K562 (cell line): ENCODE results near the gene FBXO27. TPM values are rescaled to one million over a fixed set of nuclear protein-coding genes. Genes with fewer than 3 reads are reported as not detected.

Experiments
- ARID1B ChIP-seq: fragments of 450-650 bp; IDR thresholded peaks from 2 replicates; pipeline ENCODE4 v1.6.1; 2016; ENCODE audit warnings: antibody characterized with exemption, mild to moderate bottlenecking, inconsistent platforms
- ARID3B ChIP-seq: fragments of 250-450 bp; sonication (Bioruptor Pico); IDR thresholded peaks from 2 replicates; pipeline ENCODE4 v1.4.0; 2020; ENCODE audit warnings: borderline replicate concordance
- BRD9 ChIP-seq: fragments of 450-650 bp; IDR thresholded peaks from 2 replicates; pipeline ENCODE4 v1.6.1; 2018; ENCODE audit warnings: low read depth; ENCODE audit not compliant: partially characterized antibody
- CC2D1A ChIP-seq: fragments of 450-650 bp; IDR thresholded peaks from 2 replicates; pipeline ENCODE4 v1.6.1; 2017; ENCODE audit warnings: mild to moderate bottlenecking
- CHD1 ChIP-seq: fragments of 200-600 bp; sonication (generic); IDR thresholded peaks from one replicate; pipeline ENCODE4 v1.6.1; 2012; ENCODE audit warnings: mild to moderate bottlenecking, moderate library complexity, low read length, inconsistent platforms
- CHD2 ChIP-seq: IDR thresholded peaks from 2 replicates; pipeline ENCODE4 v1.6.1; 2011; ENCODE audit warnings: low read depth, low read length
- CREB1 ChIP-seq, 2 experiments: sonication (generic) in 1 of 2; formaldehyde crosslinking in 1 of 2; IDR thresholded peaks; 2 replicates each; pipeline versions ENCODE4 v1.6.1 to v1.8.0; 2012 to 2022; ENCODE audit warnings: inconsistent platforms in 1 of 2, mild to moderate bottlenecking in 1 of 2, missing genetic modification reagents in 1 of 2, moderate library complexity in 1 of 2
- ELK3 ChIP-seq: fragments of 450-650 bp; formaldehyde crosslinking; IDR thresholded peaks from 2 replicates; pipeline ENCODE4 v1.4.0; 2020; ENCODE audit warnings: mild to moderate bottlenecking
- ETS2 ChIP-seq: IDR thresholded peaks from 2 replicates; pipeline ENCODE4 v1.6.1; 2016; ENCODE audit warnings: borderline replicate concordance, missing genetic modification characterization, mild to moderate bottlenecking, moderate library complexity, missing compliant biosample characterization; ENCODE audit not compliant: poor library complexity, severe bottlenecking
- FOXM1 ChIP-seq, 2 experiments: fragments of 450-650 bp in 1 of 2; sonication (generic) in 1 of 2; formaldehyde crosslinking in 1 of 2; IDR thresholded peaks; 2 replicates each; pipeline versions ENCODE4 v1.6.1 to v1.9.0; 2017 to 2022; ENCODE audit warnings: low read depth in 2 of 2, mild to moderate bottlenecking in 2 of 2, missing genetic modification reagents in 1 of 2, moderate library complexity in 1 of 2
- GATA2 ChIP-seq: sonication (generic); formaldehyde crosslinking; IDR thresholded peaks from 2 replicates; pipeline ENCODE4 v1.4.0; 2020; ENCODE audit warnings: mild to moderate bottlenecking, missing genetic modification reagents
- KLF1 ChIP-seq: fragments of 450-650 bp; IDR thresholded peaks from 2 replicates; pipeline ENCODE4 v1.6.1; 2016; ENCODE audit warnings: missing genetic modification characterization, missing compliant biosample characterization
- LARP7 ChIP-seq: fragments of 450-650 bp; IDR thresholded peaks from 2 replicates; pipeline ENCODE4 v1.6.1; 2016
- MED1 ChIP-seq: sonication (generic); formaldehyde crosslinking; IDR thresholded peaks from 2 replicates; pipeline ENCODE4 v1.8.1; 2023; ENCODE audit warnings: missing genetic modification reagents, borderline replicate concordance
- MTA3 ChIP-seq: fragments of 450-650 bp; formaldehyde crosslinking; IDR thresholded peaks from 2 replicates; pipeline ENCODE4 v1.6.1; 2017; ENCODE audit warnings: mild to moderate bottlenecking, borderline replicate concordance
- RBBP5 ChIP-seq: fragments of 200-600 bp; sonication (generic); IDR thresholded peaks from 2 replicates; pipeline ENCODE4 v1.6.1; 2012; ENCODE audit warnings: borderline replicate concordance, mild to moderate bottlenecking, low read length, control low read depth, inconsistent platforms; ENCODE audit not compliant: insufficient read depth, poor library complexity, severe bottlenecking
- TAF9B ChIP-seq: fragments of 450-650 bp; IDR thresholded peaks from 2 replicates; pipeline ENCODE4 v1.6.1; 2018; ENCODE audit warnings: mild to moderate bottlenecking; ENCODE audit not compliant: partially characterized antibody
- TAL1 ChIP-seq: fragments of 450-650 bp; IDR thresholded peaks from 2 replicates; pipeline ENCODE4 v1.6.1; 2016; ENCODE audit warnings: mild to moderate bottlenecking
- TEAD4 ChIP-seq, 2 experiments: sonication (generic) in 1 of 2; formaldehyde crosslinking in 1 of 2; IDR thresholded peaks; 2 replicates each; pipeline versions ENCODE4 v1.6.1 to v1.8.0; 2012 to 2022; ENCODE audit warnings: borderline replicate concordance in 1 of 2, inconsistent platforms in 1 of 2, low read length in 1 of 2, mild to moderate bottlenecking in 1 of 2, missing genetic modification reagents in 1 of 2
- ZBTB43 ChIP-seq: sonication (generic); formaldehyde crosslinking; IDR thresholded peaks from 2 replicates; pipeline ENCODE4 v1.8.0; 2023; ENCODE audit warnings: mild to moderate bottlenecking, missing genetic modification reagents
- ZKSCAN8 ChIP-seq: fragments of 200-800 bp; sonication (Bioruptor generic); IDR thresholded peaks from 2 replicates; pipeline ENCODE4 v1.6.1; 2016; ENCODE audit warnings: missing genetic modification characterization, missing compliant biosample characterization
- ZNF395 ChIP-seq: fragments of 200-800 bp; sonication (Bioruptor generic); IDR thresholded peaks from 2 replicates; pipeline ENCODE4 v1.6.1; 2017; ENCODE audit warnings: missing genetic modification characterization, missing compliant biosample characterization
- ZNF77 ChIP-seq: fragments of 250-450 bp; sonication (Bioruptor Pico); IDR thresholded peaks from 2 replicates; pipeline ENCODE4 v1.5.0; 2020
- polyA plus RNA-seq, 8 experiments: library from polyadenylated mRNA; depleted of rRNA in 4 of 8; stranded (reverse) in 5 of 8; unstranded in 3 of 8; fragments of >200 nt; fragmentation: Nextera tagmentation in 2 of 8; fragmentation: Illumina TruSeq in 1 of 8; extraction: Ambion mirVana in 2 of 8; extraction: Trizol in 1 of 8; gene quantifications; 2 replicates each; pipeline versions ENCODE4 v1.2.1 to v1.2.3, GENCODE V29; 2011 to 2014; ENCODE audit warnings: inconsistent platforms in 1 of 8, missing spikeins in 1 of 8
- total RNA-seq, 7 experiments: library from RNA; depleted of rRNA in 6 of 7; stranded (reverse); fragments of >200 nt in 6 of 7; fragmentation: Illumina TruSeq in 2 of 7; extraction: Trizol in 2 of 7; gene quantifications; 2 replicates each; pipeline versions ENCODE4 v1.2.1 to v1.2.3, GENCODE V29; 2011 to 2021; ENCODE audit warnings: low replicate concordance in 1 of 7

Gene FBXO27
- total and polyA plus RNA-seq, 9 of the 15 experiments (the other 6 are each of a cell fraction or from before 2014, with no cell fraction given): 1.8 to 11.0 (median 6.3) TPM

DNA sequence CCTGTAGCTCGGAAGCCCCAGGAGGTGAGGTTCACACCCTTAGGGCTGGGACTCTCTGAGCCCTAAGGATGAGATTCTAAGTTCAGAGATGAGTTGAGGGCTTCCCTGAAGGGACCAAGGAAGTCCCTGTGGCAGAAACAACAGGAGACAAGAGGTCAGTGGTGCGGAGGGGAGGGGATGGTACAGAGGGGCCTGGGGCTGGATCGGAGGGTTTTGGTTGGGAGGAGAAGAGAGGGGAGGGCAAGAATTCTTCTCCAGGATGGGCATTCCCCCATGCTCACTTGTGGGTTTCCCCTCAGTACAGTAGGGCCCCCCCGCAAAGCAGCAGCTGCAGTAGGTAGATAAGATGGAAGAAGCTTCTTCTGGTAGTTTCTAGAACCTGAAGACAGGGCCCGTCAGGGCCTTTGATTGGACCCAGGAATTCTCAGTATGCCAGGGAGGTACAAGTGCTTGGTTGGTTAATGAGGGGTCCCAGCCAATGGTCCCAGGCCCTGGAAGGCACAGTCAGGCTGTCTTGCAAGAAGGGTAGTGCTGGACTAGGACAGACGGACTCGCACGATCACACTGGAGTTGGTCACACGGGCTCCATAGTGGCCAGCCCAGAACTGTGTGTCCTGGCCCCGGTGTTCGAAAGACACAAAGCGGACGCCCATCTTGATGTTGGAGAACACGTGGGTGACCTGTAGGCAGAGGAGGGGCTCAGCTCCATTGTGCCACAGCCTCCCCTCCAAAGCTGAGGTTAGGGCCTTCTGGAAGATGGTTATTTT lies 7.3 kb downstream of the FBXO27 start (continued):
- TF ChIP-seq TAF9B (no peak), CHD2 (no peak), TAL1 (peak; percentile 79), ZBTB43 (CRISPR knock-in tag) (no peak), ARID1B (peak; percentile 93), MED1 (CRISPR knock-in tag) (no peak), ZKSCAN8 (CRISPR knock-in tag) (no peak), CHD1 (no peak), ARID3B (CRISPR knock-in tag) (no peak), TEAD4 (IDR thresholded peaks at IDR 0.05; ENCODE audit: low read length) (peak; percentile 70), TEAD4 (CRISPR knock-in tag; IDR thresholded peaks at IDR 0.05; ENCODE audit: borderline replicate concordance) (no peak), CC2D1A (no peak; the same call in 1 of the 2 replicates), FOXM1 (IDR thresholded peaks at IDR 0.05; ENCODE audit: low read depth) (0 out of 2 replicates have a peak, but pooled peaks have one; percentile 44), FOXM1 (CRISPR knock-in tag; IDR thresholded peaks at IDR 0.05; ENCODE audit: low read depth) (no peak), ELK3 (CRISPR knock-in tag) (no peak), RBBP5 (no peak), LARP7 (no peak), MTA3 (no peak), CREB1 (IDR thresholded peaks at IDR 0.05) (no peak), CREB1 (CRISPR knock-in tag; IDR thresholded peaks at IDR 0.05) (no peak), BRD9 (no peak), ETS2 (tag) (no peak), KLF1 (tag) (no peak), ZNF77 (CRISPR knock-in tag) (no peak), GATA2 (peak; percentile 54), ZNF395 (no peak)
